Measurements from ENCODE around the gene EVL.

GRCh38 chr14:100188392-100189030 lies 123.3 kb downstream of the EVL start:
- TF ChIP-seq ZFX (IDR thresholded peaks at IDR 0.05) (no peak), CTCF (conservative IDR thresholded peaks at IDR 0.05) (no peak)

All from C4-2B (cell line).